Measurements from ENCODE around the gene WFDC6. TPM values are rescaled to one million over a fixed set of nuclear protein-coding genes. Genes with fewer than 3 reads are reported as not detected.

WFDC6 gene
- total RNA-seq, 1 donor from 2014 or later: not detected

DNA sequence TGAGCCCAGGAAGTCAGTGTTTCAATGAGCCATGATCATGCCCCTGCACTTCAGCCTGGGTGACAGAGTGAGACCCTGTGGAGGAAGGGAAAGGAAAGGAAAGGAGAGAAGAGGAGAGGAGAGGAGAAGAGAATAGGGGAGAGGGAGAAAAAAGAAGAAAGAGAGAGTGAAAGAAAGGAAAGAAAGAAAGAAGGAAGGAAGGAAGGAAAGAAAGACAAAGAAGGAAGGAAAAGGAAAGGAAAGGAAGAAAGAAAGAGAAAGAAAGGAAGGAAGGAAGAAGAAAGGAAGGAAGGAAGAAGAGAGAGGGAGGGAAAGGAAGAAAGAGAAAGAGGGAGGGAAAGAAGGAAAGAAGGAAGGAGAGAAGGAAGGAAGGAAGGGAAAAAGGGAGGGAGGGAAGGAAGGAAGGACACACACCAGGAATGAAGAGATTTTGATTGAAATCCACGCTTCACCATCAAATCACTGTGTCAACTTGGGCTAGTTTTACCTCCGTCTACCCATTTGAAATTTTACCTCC, 25.5 kb upstream of the WFDC6 start:
- no peaks in the 10 kb centered on the region for H3K4me1 ChIP-seq (ENCODE audit: control insufficient read depth in 3 of 3, insufficient read depth in 3 of 3, low read length in 3 of 3)
- H3K27me3 ChIP-seq (ENCODE audit: control insufficient read depth in 3 of 3, insufficient read depth in 3 of 3, low read length in 3 of 3): peaks cover 3 to 10% (median 10%) of the 10 kb centered on the region in 3 donors
- H3K9me3 ChIP-seq (ENCODE audit: control insufficient read depth in 3 of 3, low read length in 3 of 3): no peaks in the 10 kb centered on the region
- no peak overlapping the region for H3K27ac ChIP-seq (ENCODE audit: low read depth, low read length)
- H3K9ac ChIP-seq (ENCODE audit: low read depth in 1 of 3, low read length in 3 of 3): no peak overlapping the region
- no peaks in the 10 kb centered on the region for H3K36me3 ChIP-seq (ENCODE audit: control insufficient read depth in 3 of 3, insufficient read depth in 3 of 3, low read length in 3 of 3)
- no peak overlapping the region for H3K4me3 ChIP-seq (ENCODE audit: low read length in 3 of 3)

DNA sequence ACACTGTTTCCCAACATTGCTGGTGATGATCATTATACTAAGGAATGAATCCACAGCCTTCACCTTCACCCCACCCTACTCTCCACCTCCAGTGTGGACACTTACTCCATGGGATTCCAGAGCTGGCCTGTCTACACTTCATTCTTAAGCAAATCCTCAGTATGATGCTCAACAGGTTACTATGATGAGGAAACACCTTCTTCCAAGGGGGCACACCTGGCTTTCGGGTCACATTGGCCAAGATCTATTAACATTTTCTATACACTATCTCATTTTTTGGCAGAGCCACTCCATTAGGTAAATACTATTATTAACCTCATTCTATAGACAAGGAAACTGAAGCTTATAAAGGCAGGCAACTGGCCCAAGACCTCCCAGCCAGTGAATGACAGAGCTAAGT, 15.9 kb upstream of the WFDC6 start:
- no peaks in the 10 kb centered on the region for H3K36me3 ChIP-seq (ENCODE audit: control insufficient read depth in 3 of 3, insufficient read depth in 3 of 3, low read length in 3 of 3)
- H3K4me3 ChIP-seq (ENCODE audit: low read length in 3 of 3): no peak overlapping the region
- H3K9ac ChIP-seq (ENCODE audit: low read depth in 1 of 3, low read length in 3 of 3): no peak overlapping the region
- H3K4me1 ChIP-seq (ENCODE audit: control insufficient read depth in 3 of 3, insufficient read depth in 3 of 3, low read length in 3 of 3): no peaks in the 10 kb centered on the region
- H3K27me3 ChIP-seq (ENCODE audit: control insufficient read depth in 3 of 3, insufficient read depth in 3 of 3, low read length in 3 of 3): peaks cover 0 to 2% (median under 1%) of the 10 kb centered on the region in 3 donors
- peaks cover 0 to 3% (median 0%) of the 10 kb centered on the region in 3 donors for H3K9me3 ChIP-seq (ENCODE audit: control insufficient read depth in 3 of 3, low read length in 3 of 3)
- H3K27ac ChIP-seq (ENCODE audit: low read depth, low read length): no peak overlapping the region

DNA sequence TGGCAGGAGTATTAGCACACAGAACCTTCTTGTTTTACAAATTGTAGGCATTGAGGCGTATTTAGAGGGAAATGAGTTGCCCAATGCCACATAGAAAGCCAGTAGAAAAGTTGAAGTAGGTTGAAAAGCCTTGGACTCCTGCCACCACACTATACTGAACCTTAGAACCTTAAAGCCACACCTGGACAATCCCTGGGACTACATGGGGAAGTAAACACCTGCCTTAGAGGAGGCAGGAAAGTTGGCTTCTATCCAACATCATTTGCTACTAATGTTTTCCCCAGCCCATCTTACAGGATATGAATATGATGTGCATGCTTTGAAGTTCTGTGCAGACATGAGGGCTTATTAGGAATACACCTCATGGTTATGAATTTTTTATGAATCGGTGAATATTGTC, 13.2 kb upstream of the WFDC6 start:
- Histone ChIP-seq H3K4me1 (ENCODE audit: control insufficient read depth in 3 of 3, insufficient read depth in 3 of 3, low read length in 3 of 3) (no peaks in the 10 kb centered on the region), H3K4me3 (ENCODE audit: low read length in 3 of 3) (no peak overlapping the region), H3K27ac (ENCODE audit: low read depth, low read length) (no peak overlapping the region), H3K27me3 (ENCODE audit: control insufficient read depth in 3 of 3, insufficient read depth in 3 of 3, low read length in 3 of 3) (peaks cover 0 to 5% (median 0%) of the 10 kb centered on the region in 3 donors), H3K9me3 (ENCODE audit: control insufficient read depth in 3 of 3, low read length in 3 of 3) (peaks cover 0 to 3% (median 0%) of the 10 kb centered on the region in 3 donors), H3K36me3 (ENCODE audit: control insufficient read depth in 3 of 3, insufficient read depth in 3 of 3, low read length in 3 of 3) (no peaks in the 10 kb centered on the region), H3K9ac (ENCODE audit: low read depth in 1 of 3, low read length in 3 of 3) (no peak overlapping the region)

DNA sequence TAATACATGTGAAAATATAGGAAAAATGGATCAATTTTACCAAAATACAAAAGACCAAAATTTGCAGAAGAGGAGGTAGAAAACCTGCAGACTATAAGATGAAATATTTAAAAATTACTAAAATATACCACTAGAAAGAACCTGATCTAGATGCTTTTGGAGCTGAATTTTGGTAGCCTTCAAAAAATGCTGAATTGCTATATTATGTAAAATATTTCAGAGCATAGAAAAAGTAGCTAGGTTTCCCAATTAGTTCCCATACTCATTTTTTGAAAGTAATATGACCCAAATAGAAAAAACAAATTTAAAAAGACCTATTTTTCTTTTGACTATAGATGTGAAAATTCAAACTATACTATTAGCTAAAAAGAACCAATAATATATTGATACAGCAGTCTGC, 11.5 kb upstream of the WFDC6 start:
- H3K27me3 ChIP-seq (ENCODE audit: control insufficient read depth in 3 of 3, insufficient read depth in 3 of 3, low read length in 3 of 3): peaks cover 0 to 5% (median under 1%) of the 10 kb centered on the region in 3 donors
- H3K36me3 ChIP-seq (ENCODE audit: control insufficient read depth in 3 of 3, insufficient read depth in 3 of 3, low read length in 3 of 3): no peaks in the 10 kb centered on the region
- H3K4me3 ChIP-seq (ENCODE audit: low read length in 3 of 3): no peak overlapping the region
- H3K9me3 ChIP-seq (ENCODE audit: control insufficient read depth in 3 of 3, low read length in 3 of 3): peaks cover 0 to 3% (median 0%) of the 10 kb centered on the region in 3 donors
- no peaks in the 10 kb centered on the region for H3K4me1 ChIP-seq (ENCODE audit: control insufficient read depth in 3 of 3, insufficient read depth in 3 of 3, low read length in 3 of 3)
- no peak overlapping the region for H3K9ac ChIP-seq (ENCODE audit: low read depth in 1 of 3, low read length in 3 of 3)
- no peak overlapping the region for H3K27ac ChIP-seq (ENCODE audit: low read depth, low read length)

DNA sequence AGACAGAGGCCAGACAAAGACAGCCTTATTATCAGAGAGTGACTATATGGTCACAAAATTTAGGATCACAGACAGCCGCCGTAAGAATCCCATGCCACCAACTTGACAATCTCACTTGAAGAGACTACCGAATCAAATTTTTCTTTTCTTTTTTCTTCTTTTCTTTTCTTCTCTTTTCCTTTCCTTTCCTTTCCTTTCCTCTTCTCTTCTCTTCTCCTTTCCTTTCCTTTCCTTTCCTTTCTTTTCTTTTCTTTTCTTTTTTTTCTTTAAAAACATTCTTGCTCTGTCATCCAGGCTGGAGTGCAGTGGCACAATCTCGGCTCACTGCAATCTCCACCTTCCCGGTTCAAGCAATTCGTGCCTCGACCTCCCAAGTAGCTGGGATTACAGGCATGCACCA, 9.1 kb upstream of the WFDC6 start:
- Histone ChIP-seq H3K27me3 (ENCODE audit: control insufficient read depth in 3 of 3, insufficient read depth in 3 of 3, low read length in 3 of 3) (peaks cover 0 to 9% (median 5%) of the 10 kb centered on the region in 3 donors), H3K4me3 (ENCODE audit: low read length in 3 of 3) (no peak overlapping the region), H3K9me3 (ENCODE audit: control insufficient read depth in 3 of 3, low read length in 3 of 3) (no peaks in the 10 kb centered on the region), H3K9ac (ENCODE audit: low read depth in 1 of 3, low read length in 3 of 3) (no peak overlapping the region), H3K27ac (ENCODE audit: low read depth, low read length) (no peak overlapping the region), H3K36me3 (ENCODE audit: control insufficient read depth in 3 of 3, insufficient read depth in 3 of 3, low read length in 3 of 3) (no peaks in the 10 kb centered on the region), H3K4me1 (ENCODE audit: control insufficient read depth in 3 of 3, insufficient read depth in 3 of 3, low read length in 3 of 3) (no peaks in the 10 kb centered on the region)

DNA sequence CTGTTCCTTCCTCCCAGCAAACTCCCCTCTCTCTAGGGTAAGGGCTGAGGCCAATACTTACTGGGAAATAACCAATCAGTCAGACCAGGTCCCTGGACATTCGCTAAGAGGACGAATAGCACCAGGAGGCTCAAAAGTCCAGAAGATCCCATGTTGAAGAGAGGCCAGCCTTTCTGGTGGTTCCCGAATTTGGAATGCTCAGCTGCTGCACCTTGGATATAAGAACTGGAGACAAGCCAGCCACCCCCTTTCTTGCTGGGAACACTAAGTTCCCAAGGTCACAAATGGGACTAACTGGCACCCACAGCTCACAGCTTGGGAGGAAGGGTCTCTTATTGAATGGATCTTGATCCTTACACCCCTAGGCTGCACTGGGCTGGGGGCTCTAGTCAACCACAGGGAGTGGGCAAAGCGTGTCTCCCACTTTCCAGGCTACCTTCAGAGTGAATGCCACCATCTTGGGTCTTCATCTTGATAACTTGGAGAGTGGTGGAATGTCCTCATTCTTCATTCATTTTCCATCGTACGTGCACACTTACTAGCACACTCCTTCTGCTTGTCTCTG, 8.0 kb upstream of the WFDC6 start, which contains the start of gene EPPIN:
EPPIN (minus strand) TSS at position 196 of the 565 bp plus-strand sequence; CDS start at position 152, 44 bp downstream.
- Histone ChIP-seq H3K4me3 (ENCODE audit: low read length in 3 of 3) (no peak within 1 kb of the TSS), H3K27ac (ENCODE audit: low read depth, low read length) (no peak within 1 kb of the TSS), H3K27me3 (ENCODE audit: control insufficient read depth in 3 of 3, insufficient read depth in 3 of 3, low read length in 3 of 3) (peaks cover 0 to 9% (median 5%) of the 10 kb centered on the region in 3 donors), H3K36me3 (ENCODE audit: control insufficient read depth in 3 of 3, insufficient read depth in 3 of 3, low read length in 3 of 3) (no peaks in the 10 kb centered on the region), H3K9ac (ENCODE audit: low read depth in 1 of 3, low read length in 3 of 3) (no peak within 1 kb of the TSS), H3K4me1 (ENCODE audit: control insufficient read depth in 3 of 3, insufficient read depth in 3 of 3, low read length in 3 of 3) (no peaks in the 10 kb centered on the region), H3K9me3 (ENCODE audit: control insufficient read depth in 3 of 3, low read length in 3 of 3) (no peaks in the 10 kb centered on the region)

DNA sequence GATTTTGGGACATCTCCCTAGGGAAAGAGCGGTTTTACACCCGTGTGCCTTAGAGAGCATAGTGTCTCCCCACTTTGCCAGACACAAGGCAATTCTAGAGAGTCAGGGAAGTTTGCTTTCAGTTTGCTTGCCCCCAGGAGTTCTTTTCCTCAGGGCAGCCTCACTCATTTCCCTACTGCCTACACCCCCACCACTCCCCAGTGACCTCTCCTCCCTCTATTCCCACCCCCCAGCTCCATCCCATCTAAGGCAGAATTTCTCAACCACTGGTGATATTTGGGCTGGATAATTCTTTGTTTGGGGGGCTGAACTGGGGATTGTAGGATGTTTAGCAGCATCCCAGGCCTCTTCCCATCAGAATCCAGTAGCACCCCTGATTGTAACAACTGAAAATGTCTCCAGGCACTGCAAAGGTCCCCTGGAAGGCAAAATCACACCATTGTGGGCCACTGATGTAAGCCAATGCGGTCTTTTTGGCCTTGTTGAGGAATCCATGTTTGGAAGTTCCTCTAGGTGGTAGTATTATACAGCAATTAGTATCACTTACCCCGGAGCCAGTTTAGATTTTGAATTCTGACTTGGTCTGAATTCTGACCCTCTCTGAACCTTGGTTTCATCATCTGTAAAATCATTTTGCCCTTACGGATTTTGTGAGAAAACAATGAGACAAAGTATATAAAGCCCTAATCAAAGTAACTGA, 6.6 kb upstream of the WFDC6 start:
- Histone ChIP-seq H3K27me3 (ENCODE audit: control insufficient read depth in 3 of 3, insufficient read depth in 3 of 3, low read length in 3 of 3) (peaks cover 0 to 9% (median 8%) of the 10 kb centered on the region in 3 donors), H3K4me3 (ENCODE audit: low read length in 3 of 3) (no peak overlapping the region), H3K4me1 (ENCODE audit: control insufficient read depth in 3 of 3, insufficient read depth in 3 of 3, low read length in 3 of 3) (no peaks in the 10 kb centered on the region), H3K36me3 (ENCODE audit: control insufficient read depth in 3 of 3, insufficient read depth in 3 of 3, low read length in 3 of 3) (no peaks in the 10 kb centered on the region), H3K9ac (ENCODE audit: low read depth in 1 of 3, low read length in 3 of 3) (no peak overlapping the region), H3K9me3 (ENCODE audit: control insufficient read depth in 3 of 3, low read length in 3 of 3) (no peaks in the 10 kb centered on the region), H3K27ac (ENCODE audit: low read depth, low read length) (no peak overlapping the region)

DNA sequence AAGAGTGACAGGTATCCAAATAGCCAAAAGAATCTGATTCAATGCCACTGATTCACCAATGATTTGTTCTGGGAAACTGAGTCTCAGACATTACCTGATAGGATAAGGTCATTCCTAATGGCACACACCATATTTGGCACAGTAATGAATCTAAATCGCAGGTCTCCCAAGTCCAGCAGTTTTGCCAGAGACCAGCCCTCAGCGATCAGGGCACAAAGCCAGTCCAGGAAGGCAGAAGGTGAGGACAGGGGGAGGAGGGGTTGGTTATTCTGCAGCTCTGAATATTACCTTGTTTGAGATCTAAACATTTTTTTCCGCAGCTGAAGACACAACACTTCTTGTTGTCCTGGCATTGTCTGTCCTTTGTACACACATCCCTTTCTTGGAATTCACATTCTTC, 6.1 kb upstream of the WFDC6 start:
- Histone ChIP-seq H3K36me3 (ENCODE audit: control insufficient read depth in 3 of 3, insufficient read depth in 3 of 3, low read length in 3 of 3) (no peaks in the 10 kb centered on the region), H3K27ac (ENCODE audit: low read depth, low read length) (no peak overlapping the region), H3K4me1 (ENCODE audit: control insufficient read depth in 3 of 3, insufficient read depth in 3 of 3, low read length in 3 of 3) (no peaks in the 10 kb centered on the region), H3K27me3 (ENCODE audit: control insufficient read depth in 3 of 3, insufficient read depth in 3 of 3, low read length in 3 of 3) (peaks cover 0 to 9% (median 8%) of the 10 kb centered on the region in 3 donors), H3K9ac (ENCODE audit: low read depth in 1 of 3, low read length in 3 of 3) (no peak overlapping the region), H3K4me3 (ENCODE audit: low read length in 3 of 3) (no peak overlapping the region), H3K9me3 (ENCODE audit: control insufficient read depth in 3 of 3, low read length in 3 of 3) (no peaks in the 10 kb centered on the region)

DNA sequence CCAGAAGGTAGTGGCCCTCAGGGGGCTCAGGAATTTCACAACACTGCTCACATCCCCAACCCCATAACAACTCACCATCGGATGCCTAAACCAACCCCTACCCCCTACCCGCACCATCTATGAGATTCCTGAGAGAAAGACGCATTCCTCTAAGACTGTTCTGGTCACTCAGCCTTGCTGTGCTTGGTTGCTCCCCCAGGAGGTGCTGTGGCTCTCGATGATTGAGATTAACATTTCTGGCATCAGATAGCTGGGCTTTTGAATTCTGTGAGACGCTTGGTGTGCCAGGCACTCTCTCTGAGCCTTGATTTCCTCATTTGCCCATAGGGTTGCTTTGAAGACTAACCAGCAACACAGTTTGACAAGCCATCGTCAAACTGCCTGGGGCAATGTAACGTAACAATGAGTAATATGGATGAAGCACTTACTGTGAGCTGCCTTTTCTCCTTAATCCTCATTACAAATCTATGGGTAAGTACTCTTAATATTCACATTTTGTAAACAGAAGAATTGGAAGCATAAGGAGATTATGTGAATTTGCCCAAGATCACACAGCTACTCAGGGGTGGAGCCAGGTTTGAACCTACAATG, 978 bp downstream of the WFDC6 start:
- no peak overlapping the region for H3K9ac ChIP-seq (ENCODE audit: low read depth in 1 of 3, low read length in 3 of 3)
- H3K4me1 ChIP-seq (ENCODE audit: control insufficient read depth in 3 of 3, insufficient read depth in 3 of 3, low read length in 3 of 3): no peaks in the 10 kb centered on the region
- peaks cover 10 to 19% (median 10%) of the 10 kb centered on the region in 3 donors for H3K27me3 ChIP-seq (ENCODE audit: control insufficient read depth in 3 of 3, insufficient read depth in 3 of 3, low read length in 3 of 3)
- no peaks in the 10 kb centered on the region for H3K36me3 ChIP-seq (ENCODE audit: control insufficient read depth in 3 of 3, insufficient read depth in 3 of 3, low read length in 3 of 3)
- no peaks in the 10 kb centered on the region for H3K9me3 ChIP-seq (ENCODE audit: control insufficient read depth in 3 of 3, low read length in 3 of 3)
- no peak overlapping the region for H3K4me3 ChIP-seq (ENCODE audit: low read length in 3 of 3)
- no peak overlapping the region for H3K27ac ChIP-seq (ENCODE audit: low read depth, low read length)

DNA sequence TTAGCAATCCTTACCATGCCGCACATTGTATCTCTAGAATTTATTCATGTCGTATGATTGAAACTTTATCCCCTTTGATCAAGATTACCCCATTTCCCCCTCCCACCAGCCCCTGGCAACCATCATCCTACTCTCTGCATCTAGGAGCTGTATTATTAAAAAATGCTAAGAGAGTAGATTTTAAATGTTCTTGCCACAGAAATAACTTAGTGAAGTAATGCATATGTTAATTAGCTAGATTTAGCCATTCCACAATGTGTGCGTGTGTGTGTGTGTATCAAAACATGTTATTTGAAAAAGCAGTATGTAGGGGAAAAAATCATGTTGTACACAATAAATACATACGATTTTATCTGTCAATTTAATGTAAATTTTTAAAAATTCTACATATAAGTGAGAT, 12.0 kb downstream of the WFDC6 start:
- Histone ChIP-seq H3K27me3 (ENCODE audit: control insufficient read depth in 3 of 3, insufficient read depth in 3 of 3, low read length in 3 of 3) (peaks cover 3 to 4% (median 3%) of the 10 kb centered on the region in 3 donors), H3K9me3 (ENCODE audit: control insufficient read depth in 3 of 3, low read length in 3 of 3) (no peaks in the 10 kb centered on the region), H3K9ac (ENCODE audit: low read depth in 1 of 3, low read length in 3 of 3) (no peak overlapping the region), H3K27ac (ENCODE audit: low read depth, low read length) (no peak overlapping the region), H3K4me3 (ENCODE audit: low read length in 3 of 3) (no peak overlapping the region), H3K36me3 (ENCODE audit: control insufficient read depth in 3 of 3, insufficient read depth in 3 of 3, low read length in 3 of 3) (no peaks in the 10 kb centered on the region), H3K4me1 (ENCODE audit: control insufficient read depth in 3 of 3, insufficient read depth in 3 of 3, low read length in 3 of 3) (no peaks in the 10 kb centered on the region)

Measured in skeletal muscle tissue (tissue), 4 donors.